IPS-18a (cell line): ENCODE data around the gene EP400.
"Not testable (repeated sequence)": the region's sequence is repeated elsewhere in the genome, so short reads cannot be mapped to it uniquely, and the experiment has no call there.

Experiments
- H3K27ac ChIP-seq: one replicate; pipeline ENCODE4 v1.5.1; 2013; ENCODE audit warnings: low read length
- H3K27me3 ChIP-seq: one replicate; pipeline ENCODE4 v1.6.1; 2013; ENCODE audit warnings: mild to moderate bottlenecking, low read length; ENCODE audit not compliant: control insufficient read depth, insufficient read depth
- H3K36me3 ChIP-seq: one replicate; pipeline ENCODE4 v1.6.1; 2013; ENCODE audit warnings: low read depth, low read length; ENCODE audit not compliant: control insufficient read depth
- H3K4me1 ChIP-seq: one replicate; pipeline ENCODE4 v1.6.1; 2013; ENCODE audit warnings: low read depth, low read length; ENCODE audit not compliant: control insufficient read depth
- H3K4me3 ChIP-seq: one replicate; pipeline ENCODE4 v1.5.1; 2013; ENCODE audit warnings: low read length
- H3K9ac ChIP-seq: one replicate; pipeline ENCODE4 v1.6.1; 2013; ENCODE audit warnings: mild to moderate bottlenecking, low read length, moderate library complexity
- H3K9me3 ChIP-seq: one replicate; pipeline ENCODE4 v1.6.1; 2013; ENCODE audit warnings: low read depth, low read length; ENCODE audit not compliant: control insufficient read depth

EP400 gene

GRCh38 chr12:131971226-131971625, 21.5 kb downstream of the EP400 start:
- Histone ChIP-seq H3K36me3 (no peaks in the 10 kb centered on the region), H3K27ac (no peak overlapping the region), H3K4me3 (no peak overlapping the region), H3K27me3 (no peaks in the 10 kb centered on the region), H3K4me1 (no peaks in the 10 kb centered on the region), H3K9ac (no peak overlapping the region), H3K9me3 (no peaks in the 10 kb centered on the region)

GRCh38 chr12:131975228-131975627, 25.5 kb downstream of the EP400 start:
- Histone ChIP-seq H3K36me3 (peaks cover 8% of the 10 kb centered on the region), H3K4me1 (no peaks in the 10 kb centered on the region), H3K27ac (no peak overlapping the region), H3K4me3 (no peak overlapping the region), H3K9ac (no peak overlapping the region), H3K27me3 (no peaks in the 10 kb centered on the region), H3K9me3 (no peaks in the 10 kb centered on the region)

GRCh38 chr12:131979606-131980005, 29.9 kb downstream of the EP400 start:
- Histone ChIP-seq H3K9me3 (no peaks in the 10 kb centered on the region), H3K4me1 (no peaks in the 10 kb centered on the region), H3K27ac (no peak overlapping the region), H3K4me3 (no peak overlapping the region), H3K9ac (no peak overlapping the region), H3K36me3 (peaks cover 31% of the 10 kb centered on the region), H3K27me3 (no peaks in the 10 kb centered on the region)

- Histone ChIP-seq H3K9me3 (no peaks in the 10 kb centered on the region), H3K4me1 (no peaks in the 10 kb centered on the region), H3K4me3 (no peak overlapping the region), H3K27ac (no peak overlapping the region), H3K9ac (no peak overlapping the region), H3K36me3 (peaks cover 31% of the 10 kb centered on the region), H3K27me3 (no peaks in the 10 kb centered on the region)
These were observed 30.5 kb downstream of the EP400 start for GRCh38 chr12:131980263-131980662.

GRCh38 chr12:131981388-131981787, 31.6 kb downstream of the EP400 start:
- Histone ChIP-seq H3K9ac (no peak overlapping the region), H3K4me1 (no peaks in the 10 kb centered on the region), H3K9me3 (no peaks in the 10 kb centered on the region), H3K27ac (no peak overlapping the region), H3K36me3 (peaks cover 31% of the 10 kb centered on the region), H3K27me3 (no peaks in the 10 kb centered on the region), H3K4me3 (no peak overlapping the region)

GRCh38 chr12:131982041-131982440, 32.3 kb downstream of the EP400 start:
- no peaks in the 10 kb centered on the region for H3K27me3 ChIP-seq
- H3K4me1 ChIP-seq: no peaks in the 10 kb centered on the region
- H3K4me3 ChIP-seq: no peak overlapping the region
- no peak overlapping the region for H3K9ac ChIP-seq
- no peak overlapping the region for H3K27ac ChIP-seq
- H3K36me3 ChIP-seq: peaks cover 38% of the 10 kb centered on the region
- H3K9me3 ChIP-seq: no peaks in the 10 kb centered on the region

- Histone ChIP-seq H3K9me3 (no peaks in the 10 kb centered on the region), H3K36me3 (peaks cover 43% of the 10 kb centered on the region)
These were observed 33.3 kb downstream of the EP400 start for GRCh38 chr12:131983026-131983425.

GRCh38 chr12:131983554-131983953, 33.8 kb downstream of the EP400 start:
- H3K9me3 ChIP-seq: no peaks in the 10 kb centered on the region
- H3K4me1 ChIP-seq: peaks cover 1% of the 10 kb centered on the region
- H3K36me3 ChIP-seq: peaks cover 43% of the 10 kb centered on the region
- no peak overlapping the region for H3K9ac ChIP-seq
- H3K4me3 ChIP-seq: no peak overlapping the region
- H3K27me3 ChIP-seq: no peaks in the 10 kb centered on the region
- H3K27ac ChIP-seq: no peak overlapping the region

More at GRCh38 chr12:131983026-131983425, 33.3 kb downstream of the EP400 start:
- no peak overlapping the region for H3K4me3 ChIP-seq
- no peaks in the 10 kb centered on the region for H3K4me1 ChIP-seq
- no peak overlapping the region for H3K9ac ChIP-seq
- no peaks in the 10 kb centered on the region for H3K27me3 ChIP-seq
- H3K27ac ChIP-seq: no peak overlapping the region

GRCh38 chr12:131984334-131984733, 34.6 kb downstream of the EP400 start:
- Histone ChIP-seq H3K9ac (no peak overlapping the region), H3K27ac (no peak overlapping the region), H3K27me3 (no peaks in the 10 kb centered on the region), H3K36me3 (peaks cover 43% of the 10 kb centered on the region), H3K4me1 (peaks cover 7% of the 10 kb centered on the region), H3K9me3 (no peaks in the 10 kb centered on the region), H3K4me3 (no peak overlapping the region)

GRCh38 chr12:131985510-131985875, 35.8 kb downstream of the EP400 start:
- not testable (repeated sequence) for H3K9ac ChIP-seq, H3K27ac ChIP-seq, H3K9me3 ChIP-seq, H3K4me3 ChIP-seq, H3K27me3 ChIP-seq
- peaks cover 33% of the 10 kb centered on the region for H3K36me3 ChIP-seq
- H3K4me1 ChIP-seq: peaks cover 19% of the 10 kb centered on the region

GRCh38 chr12:131986361-131986760, 36.6 kb downstream of the EP400 start:
- Histone ChIP-seq H3K9me3 (no peaks in the 10 kb centered on the region), H3K4me1 (peaks cover 27% of the 10 kb centered on the region), H3K36me3 (peaks cover 24% of the 10 kb centered on the region), H3K27me3 (no peaks in the 10 kb centered on the region), H3K9ac (no peak overlapping the region), H3K4me3 (no peak overlapping the region), H3K27ac (no peak overlapping the region)

GRCh38 chr12:131986910-131987309, 37.2 kb downstream of the EP400 start:
- Histone ChIP-seq H3K27ac (no peak overlapping the region), H3K4me3 (no peak overlapping the region), H3K4me1 (peaks cover 29% of the 10 kb centered on the region), H3K9me3 (no peaks in the 10 kb centered on the region), H3K36me3 (peaks cover 25% of the 10 kb centered on the region), H3K9ac (no peak overlapping the region), H3K27me3 (no peaks in the 10 kb centered on the region)
